Fibroblast of lung (primary cell): ENCODE results near the gene SUFU. TPM values are rescaled to one million over a fixed set of nuclear protein-coding genes. Genes with fewer than 3 reads are reported as not detected.

Experiments used
- DNase-seq, 2 donors: peaks; one replicate each; pipeline versions ENCODE4 v3.0.0 to v3.0.0-alpha.2; 2010; ENCODE audit warnings: low read depth in 2 of 2
- H2AFZ ChIP-seq: 2 replicates; pipeline ENCODE4 v1.5.1; 2012; ENCODE audit warnings: low read length, control low read depth, inconsistent platforms
- H3K27ac ChIP-seq: 2 replicates; pipeline ENCODE4 v1.5.1; 2011; ENCODE audit warnings: low read length, control low read depth; ENCODE audit not compliant: insufficient read depth
- H3K27me3 ChIP-seq: 2 replicates; pipeline ENCODE4 v1.5.1; 2011; ENCODE audit warnings: mild to moderate bottlenecking, low read length; ENCODE audit not compliant: control insufficient read depth, insufficient read depth
- H3K36me3 ChIP-seq: 2 replicates; pipeline ENCODE4 v1.5.1; 2011; ENCODE audit warnings: low read length; ENCODE audit not compliant: control insufficient read depth, insufficient read depth
- H3K4me1 ChIP-seq: 2 replicates; pipeline ENCODE4 v1.5.1; 2011; ENCODE audit warnings: low read length; ENCODE audit not compliant: control insufficient read depth, insufficient read depth; ENCODE audit errors: extremely low read depth
- H3K4me2 ChIP-seq: 2 replicates; pipeline ENCODE4 v1.5.1; 2011; ENCODE audit warnings: low read length, control low read depth; ENCODE audit not compliant: insufficient read depth; ENCODE audit errors: extremely low read depth
- H3K4me3 ChIP-seq, 4 experiments: fragments of 200-600 bp in 1 of 4; sonication (generic) in 1 of 4; replicated peaks in 1 of 4; 2 replicates each; pipeline ENCODE4 v1.5.1; 2011 to 2016; ENCODE audit warnings: low read length in 4 of 4, low read depth in 3 of 4, mild to moderate bottlenecking in 3 of 4, control low read depth in 2 of 4, inconsistent platforms in 1 of 4, mixed read lengths in 1 of 4; ENCODE audit not compliant: insufficient read depth in 1 of 4; ENCODE audit errors: control extremely low read depth in 1 of 4
- H3K79me2 ChIP-seq: 2 replicates; pipeline ENCODE4 v1.5.1; 2012; ENCODE audit warnings: mild to moderate bottlenecking, low read length, inconsistent platforms; ENCODE audit not compliant: control insufficient read depth, insufficient read depth
- H3K9ac ChIP-seq: 2 replicates; pipeline ENCODE4 v1.5.1; 2011; ENCODE audit warnings: mild to moderate bottlenecking, low read length, control low read depth; ENCODE audit not compliant: insufficient read depth
- H3K9me3 ChIP-seq: 2 replicates; pipeline ENCODE4 v1.5.1; 2012; ENCODE audit warnings: low read depth, low read length; ENCODE audit not compliant: control insufficient read depth, insufficient read depth
- H4K20me1 ChIP-seq: 2 replicates; pipeline ENCODE4 v1.5.1; 2011; ENCODE audit warnings: low read length; ENCODE audit not compliant: control insufficient read depth, insufficient read depth; ENCODE audit errors: extremely low read depth
- EZH2 ChIP-seq: IDR thresholded peaks from 2 replicates; pipeline ENCODE4 v1.5.1; 2012; ENCODE audit warnings: low read length, control low read depth, mild to moderate bottlenecking; ENCODE audit errors: missing control alignments
- polyA plus RNA-seq, 2 donors: library from polyadenylated mRNA; depleted of rRNA in 1 of 2; stranded (reverse) in 1 of 2; unstranded in 1 of 2; fragments of >200 nt; gene quantifications; 2 replicates each; pipeline ENCODE4 v1.2.1, GENCODE V29; 2011 to 2012; ENCODE audit warnings: missing spikeins in 1 of 2
- total RNA-seq: library from RNA; depleted of rRNA; stranded (reverse); fragments of >200 nt; gene quantifications from 2 replicates; pipeline ENCODE4 v1.2.1, GENCODE V29; 2014
- TF ChIP-seq, protein P1 (sequence below), 2 donors: IDR thresholded peaks in 1 of 2; conservative IDR thresholded peaks in 1 of 2; 1 replicate in 1 of 2; 2 replicates in 1 of 2; pipeline ENCODE4 v1.5.1; 2011 to 2012; ENCODE audit warnings: low read length in 2 of 2, control low read depth in 1 of 2, inconsistent platforms in 1 of 2, low read depth in 1 of 2, mild to moderate bottlenecking in 1 of 2

Gene SUFU
- total and polyA plus RNA-seq, 2 donors (not counting 1 experiment from before 2014, with no cell fraction given): 4.3 to 5.6 TPM

GRCh38 chr10:102617816-102618215 lies 114.0 kb downstream of the SUFU start:
- H3K9ac ChIP-seq: no peak overlapping the region
- no peaks in the 10 kb centered on the region for H3K79me2 ChIP-seq
- H3K4me3 ChIP-seq: no peak overlapping the region
- no peak overlapping the region for H2AFZ ChIP-seq
- no peak for DNase-seq
- TF ChIP-seq, protein P1, sequence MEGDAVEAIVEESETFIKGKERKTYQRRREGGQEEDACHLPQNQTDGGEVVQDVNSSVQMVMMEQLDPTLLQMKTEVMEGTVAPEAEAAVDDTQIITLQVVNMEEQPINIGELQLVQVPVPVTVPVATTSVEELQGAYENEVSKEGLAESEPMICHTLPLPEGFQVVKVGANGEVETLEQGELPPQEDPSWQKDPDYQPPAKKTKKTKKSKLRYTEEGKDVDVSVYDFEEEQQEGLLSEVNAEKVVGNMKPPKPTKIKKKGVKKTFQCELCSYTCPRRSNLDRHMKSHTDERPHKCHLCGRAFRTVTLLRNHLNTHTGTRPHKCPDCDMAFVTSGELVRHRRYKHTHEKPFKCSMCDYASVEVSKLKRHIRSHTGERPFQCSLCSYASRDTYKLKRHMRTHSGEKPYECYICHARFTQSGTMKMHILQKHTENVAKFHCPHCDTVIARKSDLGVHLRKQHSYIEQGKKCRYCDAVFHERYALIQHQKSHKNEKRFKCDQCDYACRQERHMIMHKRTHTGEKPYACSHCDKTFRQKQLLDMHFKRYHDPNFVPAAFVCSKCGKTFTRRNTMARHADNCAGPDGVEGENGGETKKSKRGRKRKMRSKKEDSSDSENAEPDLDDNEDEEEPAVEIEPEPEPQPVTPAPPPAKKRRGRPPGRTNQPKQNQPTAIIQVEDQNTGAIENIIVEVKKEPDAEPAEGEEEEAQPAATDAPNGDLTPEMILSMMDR (conservative IDR thresholded peaks at IDR 0.05 in 1 of 2, IDR thresholded peaks at IDR 0.05 in 1 of 2; ENCODE audit: low read depth in 1 of 2, low read length in 2 of 2): no peak
- no peak for TF ChIP-seq EZH2
- no peak overlapping the region for H3K27ac ChIP-seq
- H3K27me3 ChIP-seq: no peaks in the 10 kb centered on the region
- no peak overlapping the region for H3K4me2 ChIP-seq
- H4K20me1 ChIP-seq: no peaks in the 10 kb centered on the region
- peaks cover 7% of the 10 kb centered on the region for H3K36me3 ChIP-seq
- no peaks in the 10 kb centered on the region for H3K9me3 ChIP-seq
- H3K4me1 ChIP-seq: peaks cover 25% of the 10 kb centered on the region

DNA sequence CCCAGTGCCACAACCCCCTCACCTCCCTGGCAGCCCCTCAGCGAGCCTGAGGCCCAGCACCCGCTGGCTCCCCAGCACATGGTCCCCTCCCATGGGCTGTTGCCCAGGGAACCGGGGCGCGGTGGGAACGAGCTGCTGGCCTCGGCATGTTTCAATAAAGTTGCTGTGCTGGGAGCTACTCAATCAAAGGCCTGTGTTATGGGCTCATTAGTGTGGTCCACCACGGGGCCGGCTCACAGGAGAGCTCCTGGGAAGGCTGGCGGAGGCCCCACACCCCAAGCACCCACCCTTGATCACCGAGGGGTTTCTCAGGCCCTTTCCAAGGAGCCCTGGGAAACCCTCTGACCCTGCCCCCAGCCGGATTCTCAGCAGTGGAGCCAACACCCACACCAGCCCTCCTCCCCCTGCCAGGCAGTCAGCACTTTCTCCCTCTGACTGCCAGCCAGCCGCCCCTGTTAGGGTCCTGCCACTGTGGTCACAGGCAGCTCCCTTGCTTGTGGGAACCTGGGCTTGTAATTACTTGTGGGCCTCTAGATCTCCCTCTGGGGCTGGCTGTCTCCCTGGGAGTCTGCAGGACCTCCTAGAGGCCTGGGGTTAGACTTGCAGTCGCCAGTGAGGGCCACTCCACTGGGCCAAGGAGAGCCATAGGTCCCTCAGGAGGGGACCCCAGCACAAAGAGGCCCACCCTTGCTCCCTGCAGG lies 115.7 kb downstream of the SUFU start:
- H3K4me3 ChIP-seq: no peak overlapping the region
- no peak overlapping the region for H3K4me2 ChIP-seq
- no peak for DNase-seq

GRCh38 chr10:102620138-102620590 lies 116.4 kb downstream of the SUFU start:
- Histone ChIP-seq H4K20me1 (no peaks in the 10 kb centered on the region), H3K4me1 (peaks cover 30% of the 10 kb centered on the region), H3K36me3 (peaks cover 5% of the 10 kb centered on the region), H3K9me3 (no peaks in the 10 kb centered on the region), H3K27ac (no peak overlapping the region), H3K4me3 (no peak overlapping the region), H3K79me2 (no peaks in the 10 kb centered on the region), H3K27me3 (no peaks in the 10 kb centered on the region), H3K9ac (no peak overlapping the region), H3K4me2 (no peak overlapping the region), H2AFZ (no peak overlapping the region)
- TF ChIP-seq EZH2: no peak
- TF ChIP-seq, protein P1 (conservative IDR thresholded peaks at IDR 0.05 in 1 of 2, IDR thresholded peaks at IDR 0.05 in 1 of 2; ENCODE audit: low read depth in 1 of 2, low read length in 2 of 2): no peak
- no peak for DNase-seq

More for the DNA sequence above, 115.7 kb downstream of the SUFU start:
- Histone ChIP-seq H4K20me1 (no peaks in the 10 kb centered on the region), H3K4me1 (peaks cover 27% of the 10 kb centered on the region), H3K79me2 (no peaks in the 10 kb centered on the region), H3K9ac (no peak overlapping the region), H3K9me3 (no peaks in the 10 kb centered on the region), H3K27me3 (no peaks in the 10 kb centered on the region), H3K27ac (no peak overlapping the region), H3K36me3 (peaks cover 5% of the 10 kb centered on the region), H2AFZ (no peak overlapping the region)
- TF ChIP-seq EZH2: no peak
- TF ChIP-seq, protein P1 (conservative IDR thresholded peaks at IDR 0.05 in 1 of 2, IDR thresholded peaks at IDR 0.05 in 1 of 2; ENCODE audit: low read depth in 1 of 2, low read length in 2 of 2): no peak
